T-helper 9 cell (primary cell): Measurements from ENCODE around the gene PTX3.

Source experiments
- DNase-seq: peaks from one replicate; pipeline ENCODE4 v3.0.0-alpha.2; 2020
- total RNA-seq, 2 donors: gene quantifications; one replicate each; lab custom pipeline; 2026; lab: John Stamatoyannopoulos, UW

The PTX3 gene
- total RNA-seq = 0 to 0.48 reads per million in 2 donors

DNA sequence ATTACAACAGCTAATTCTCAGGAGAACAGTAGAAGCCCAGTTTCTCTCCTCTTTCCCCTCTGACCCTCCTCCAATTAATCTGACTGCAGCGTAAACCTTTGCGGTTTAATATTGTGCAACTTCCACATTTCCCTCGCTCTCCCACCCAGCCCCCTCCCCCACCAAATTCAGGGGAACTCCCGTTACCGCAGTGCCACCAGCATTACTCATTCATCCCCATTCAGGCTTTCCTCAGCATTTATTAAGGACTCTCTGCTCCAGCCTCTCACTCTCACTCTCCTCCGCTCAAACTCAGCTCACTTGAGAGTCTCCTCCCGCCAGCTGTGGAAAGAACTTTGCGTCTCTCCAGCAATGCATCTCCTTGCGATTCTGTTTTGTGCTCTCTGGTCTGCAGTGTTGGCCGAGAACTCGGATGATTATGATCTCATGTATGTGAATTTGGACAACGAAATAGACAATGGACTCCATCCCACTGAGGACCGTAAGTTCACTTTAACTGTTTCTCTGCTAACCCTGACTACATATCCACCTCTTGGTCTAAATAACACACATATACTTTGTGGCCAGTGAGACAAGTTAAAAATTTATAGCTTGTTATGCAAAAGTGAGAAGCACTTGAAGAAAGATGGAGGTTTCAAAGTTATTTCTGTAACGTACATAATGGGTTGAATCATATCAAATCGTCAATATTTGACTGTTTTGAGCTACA lies at the start of gene PTX3:
TSS of gene PTX3 (plus strand) at position 268 of the 709 bp plus-strand sequence. CDS start at position 352, 84 bp downstream.
- DNase-seq = no peak

DNA sequence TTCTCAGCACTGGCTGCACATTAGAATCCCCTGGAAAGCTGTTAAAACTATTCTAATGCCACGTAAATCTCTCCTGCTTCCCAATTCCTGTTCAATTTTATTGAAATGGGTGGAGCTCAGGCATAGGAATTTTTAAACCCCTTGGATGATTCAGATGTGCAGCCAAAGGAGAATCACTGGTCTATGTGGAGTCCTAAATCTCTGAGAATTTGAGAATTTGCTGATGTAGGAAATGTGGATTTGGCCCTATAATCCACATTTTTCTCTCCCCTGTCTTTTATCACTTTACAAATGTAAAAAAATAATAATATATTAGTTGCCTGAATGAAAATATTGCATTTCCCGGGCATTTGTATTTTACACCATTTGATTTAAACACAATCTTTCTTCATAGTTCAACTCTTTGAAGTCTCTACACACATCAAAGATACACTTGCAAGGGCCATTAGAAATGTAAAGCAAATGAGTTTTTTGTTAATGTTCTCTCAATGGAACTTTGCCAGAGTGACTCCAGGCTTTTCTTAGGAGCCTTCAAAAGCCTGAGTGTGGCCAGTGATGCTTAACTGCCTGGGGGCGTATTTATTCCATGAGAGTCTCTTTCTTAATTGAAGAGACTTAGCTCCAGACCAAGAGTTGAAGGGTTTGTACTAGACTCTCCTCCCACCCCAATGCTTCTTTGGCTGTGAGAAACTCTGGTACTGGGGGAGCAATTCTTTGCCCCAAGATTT lies 48.8 kb upstream of the PTX3 start:
- DNase-seq = no peak

DNA sequence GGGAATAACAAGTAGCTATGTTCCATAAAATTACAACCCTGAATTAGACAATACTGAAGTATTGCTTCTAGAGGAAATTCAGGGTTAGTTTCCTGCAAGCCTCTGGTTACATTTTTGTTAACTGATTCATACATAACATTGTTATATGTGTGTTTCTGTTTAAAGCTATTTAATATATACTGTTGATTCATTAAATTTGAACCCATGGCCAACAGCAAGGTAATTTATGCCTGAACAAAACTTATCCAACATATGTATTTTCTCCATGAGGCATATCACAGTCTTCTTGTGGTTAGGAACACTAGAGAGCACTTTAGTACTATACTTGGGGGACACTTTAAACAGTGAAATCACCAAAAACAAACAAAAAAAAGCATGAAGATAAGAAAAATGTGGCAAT lies 47.7 kb upstream of the PTX3 start:
- DNase-seq = no peak

DNA sequence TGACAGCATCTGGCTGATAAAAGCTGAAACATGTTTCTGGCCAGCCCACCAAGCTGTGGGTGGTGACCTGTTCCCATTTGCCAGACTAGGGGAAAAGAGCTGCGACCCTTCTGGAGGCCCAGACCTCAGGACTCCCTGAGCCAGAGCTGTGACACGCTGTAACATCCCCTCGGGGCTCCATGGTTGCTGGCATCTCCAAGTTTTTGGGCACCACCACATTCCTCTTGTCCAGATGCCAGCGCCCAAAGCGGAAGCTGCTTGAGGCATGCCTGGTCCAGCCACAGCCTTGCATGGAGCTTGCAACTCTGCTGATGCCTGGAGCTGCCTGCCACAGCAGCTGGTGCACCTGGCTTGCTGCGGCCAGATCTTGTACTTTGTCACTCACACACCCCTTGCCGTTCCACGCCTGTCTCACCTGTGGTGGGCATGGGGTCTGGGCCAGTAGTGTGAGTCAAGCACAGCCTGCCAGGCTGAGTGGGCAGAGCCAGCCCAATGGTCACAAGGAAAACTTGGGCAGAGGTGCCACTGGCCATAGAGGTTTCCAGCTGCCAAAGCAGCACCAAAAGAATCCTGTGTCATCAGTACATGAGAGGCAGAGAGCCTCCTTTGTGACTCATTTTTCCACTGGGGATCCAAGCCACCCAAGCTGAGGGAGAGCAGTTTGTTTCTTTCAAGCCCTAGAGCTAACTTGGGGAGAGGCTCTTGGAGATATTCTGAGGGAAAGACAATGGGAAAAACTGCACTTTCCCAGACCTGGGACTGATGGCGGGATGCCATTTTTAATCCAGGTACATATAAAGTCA lies 45.7 kb upstream of the PTX3 start:
- no peak for DNase-seq

DNA sequence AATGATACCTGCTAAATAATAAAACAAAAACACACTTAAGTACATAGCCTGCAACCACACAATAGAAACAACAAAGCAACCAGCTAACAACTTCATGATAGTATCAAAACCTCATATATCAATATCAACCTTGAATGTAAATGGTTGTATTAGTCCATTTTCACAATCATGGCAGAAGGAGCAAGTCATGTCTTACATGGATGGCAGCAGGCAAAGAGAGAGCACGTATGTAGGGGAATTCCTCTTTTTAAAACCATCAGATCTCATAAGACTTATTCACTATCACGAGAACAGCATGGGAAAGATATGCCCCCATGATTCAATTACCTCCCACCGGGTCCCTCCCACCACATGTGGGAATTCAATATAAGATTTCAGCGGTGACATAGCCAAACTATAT lies 44.5 kb upstream of the PTX3 start:
- DNase-seq = no peak

DNA sequence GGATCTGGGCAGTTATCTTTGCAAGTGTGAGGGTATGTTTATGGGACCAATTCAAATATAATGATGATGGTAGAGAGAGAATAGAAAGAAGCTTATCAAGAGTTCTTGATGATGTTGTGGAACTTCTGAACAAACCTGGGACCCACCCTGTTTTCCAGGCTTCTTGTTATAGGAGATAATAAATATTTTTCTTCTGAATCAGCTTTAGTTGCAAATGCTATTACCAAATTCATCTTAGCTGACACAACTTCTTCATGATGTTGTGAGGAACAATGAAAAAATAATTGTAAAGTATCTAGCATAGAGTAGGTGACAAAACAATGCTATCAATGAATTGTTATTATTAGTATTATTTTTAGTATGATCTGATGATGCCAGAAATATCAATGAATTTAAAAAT lies 43.5 kb upstream of the PTX3 start:
- no peak for DNase-seq

DNA sequence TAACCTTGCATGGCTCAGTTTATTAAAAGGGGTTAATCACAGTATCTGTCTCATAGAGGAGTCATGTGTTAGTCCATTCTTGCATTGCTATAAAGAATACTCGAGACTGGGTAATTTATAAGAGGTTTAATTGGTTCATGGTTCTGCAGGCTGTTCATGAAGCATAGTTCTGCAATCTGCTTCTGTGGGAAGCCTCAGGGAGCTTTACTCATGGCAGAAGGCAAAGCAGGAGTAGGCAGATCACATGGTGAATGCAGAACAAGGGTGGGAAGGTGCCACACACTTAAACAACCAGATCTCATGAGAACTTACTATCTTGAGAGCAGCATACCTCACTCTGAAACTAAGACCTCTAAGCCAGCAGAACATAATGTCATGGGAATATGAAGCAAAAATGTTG lies 42.2 kb upstream of the PTX3 start:
- DNase-seq = no peak

DNA sequence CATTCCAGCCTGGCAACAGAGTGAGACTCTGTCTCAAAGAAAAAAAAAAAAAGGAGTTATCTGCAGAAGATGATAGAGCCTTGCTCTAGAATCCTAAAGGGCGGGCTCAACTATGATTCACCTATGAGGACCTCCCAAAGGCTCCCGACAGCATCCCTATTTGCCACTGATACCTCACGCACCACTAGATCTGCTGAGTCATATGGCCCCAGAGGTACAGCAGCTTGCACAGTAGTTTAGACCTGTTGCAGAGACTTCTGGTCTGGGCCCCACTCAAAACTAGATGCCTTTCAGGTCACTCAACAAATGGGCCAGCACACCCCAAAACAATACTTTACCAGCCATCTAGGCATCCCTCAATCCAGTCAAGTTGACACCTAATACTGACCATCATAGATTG lies 38.1 kb upstream of the PTX3 start:
- DNase-seq = no peak

DNA sequence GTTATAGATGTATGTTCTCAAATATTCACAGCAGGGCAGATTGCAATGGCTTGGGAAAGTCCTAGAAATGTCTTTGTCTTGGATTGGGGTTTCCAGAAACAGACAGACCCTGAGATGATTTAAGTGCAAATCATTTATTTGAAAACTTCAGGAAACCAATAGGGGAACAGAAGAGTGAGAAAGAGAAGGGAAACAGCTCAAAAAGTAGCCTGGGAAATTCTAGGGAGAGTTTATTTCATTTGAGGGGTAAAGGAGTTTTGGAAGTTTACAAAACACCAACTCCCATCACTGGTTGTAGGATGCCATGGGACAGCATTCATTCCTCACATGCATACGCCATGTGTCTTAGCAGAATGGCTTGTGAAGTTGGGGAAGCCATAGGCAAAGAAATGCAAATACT lies 32.3 kb upstream of the PTX3 start:
- no peak for DNase-seq

DNA sequence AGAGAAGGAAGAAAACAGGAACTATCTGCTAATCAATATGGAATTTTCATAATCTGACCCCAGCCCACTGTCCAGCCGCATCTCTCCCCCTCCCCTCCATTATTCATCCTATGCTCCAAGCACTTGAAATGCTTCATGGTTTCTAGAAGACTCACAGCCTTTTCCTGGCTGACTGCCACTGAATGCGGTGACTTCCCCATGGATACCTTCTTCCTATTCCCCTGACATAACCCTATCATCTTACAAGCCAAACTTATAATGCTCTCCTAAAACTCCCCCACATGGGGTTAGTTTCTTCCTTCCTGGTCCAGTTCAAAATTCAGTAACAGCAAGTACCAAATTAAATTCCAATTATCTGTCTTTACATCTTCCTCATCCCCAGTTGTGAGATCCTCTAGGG lies 31.2 kb upstream of the PTX3 start:
- DNase-seq = no peak

DNA sequence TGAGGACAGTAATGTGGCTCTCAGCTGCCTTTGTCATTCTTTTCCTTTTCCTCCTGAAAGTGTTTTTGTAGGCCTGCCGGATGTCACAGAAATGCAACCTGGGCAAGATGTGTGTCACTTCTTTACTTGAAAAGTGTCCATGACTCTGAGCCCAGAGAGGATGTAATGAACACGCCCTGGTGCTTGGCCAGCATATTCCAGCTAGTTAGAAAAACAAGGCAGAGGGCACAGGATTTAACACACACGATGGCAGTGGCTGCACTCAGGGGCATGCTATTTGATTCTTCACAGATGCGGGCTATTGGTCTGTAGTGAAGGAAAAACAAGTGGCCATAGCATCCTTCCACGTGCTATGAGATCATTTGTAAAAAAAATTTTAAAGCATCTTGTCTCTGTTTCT lies 30.3 kb upstream of the PTX3 start:
- DNase-seq = no peak

DNA sequence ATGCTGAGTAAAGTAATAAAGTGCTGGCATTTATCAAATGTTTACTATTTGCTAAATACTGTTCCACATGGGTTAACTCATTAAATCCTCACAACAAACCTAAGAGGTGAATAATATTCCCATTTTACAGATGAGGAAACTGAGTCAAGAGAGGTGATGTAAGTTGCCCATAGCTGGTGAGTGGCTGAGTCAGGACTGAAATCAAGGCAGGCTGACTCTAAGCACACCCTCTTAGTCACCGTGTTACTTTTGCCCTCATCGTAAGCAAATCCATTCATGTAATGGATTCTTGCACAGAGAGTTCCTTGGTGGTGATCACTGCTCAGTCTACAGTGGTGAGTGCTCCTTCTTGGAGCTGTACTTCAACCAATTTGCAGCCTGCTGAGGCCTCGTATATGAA lies 28.9 kb upstream of the PTX3 start:
- no peak for DNase-seq

DNA sequence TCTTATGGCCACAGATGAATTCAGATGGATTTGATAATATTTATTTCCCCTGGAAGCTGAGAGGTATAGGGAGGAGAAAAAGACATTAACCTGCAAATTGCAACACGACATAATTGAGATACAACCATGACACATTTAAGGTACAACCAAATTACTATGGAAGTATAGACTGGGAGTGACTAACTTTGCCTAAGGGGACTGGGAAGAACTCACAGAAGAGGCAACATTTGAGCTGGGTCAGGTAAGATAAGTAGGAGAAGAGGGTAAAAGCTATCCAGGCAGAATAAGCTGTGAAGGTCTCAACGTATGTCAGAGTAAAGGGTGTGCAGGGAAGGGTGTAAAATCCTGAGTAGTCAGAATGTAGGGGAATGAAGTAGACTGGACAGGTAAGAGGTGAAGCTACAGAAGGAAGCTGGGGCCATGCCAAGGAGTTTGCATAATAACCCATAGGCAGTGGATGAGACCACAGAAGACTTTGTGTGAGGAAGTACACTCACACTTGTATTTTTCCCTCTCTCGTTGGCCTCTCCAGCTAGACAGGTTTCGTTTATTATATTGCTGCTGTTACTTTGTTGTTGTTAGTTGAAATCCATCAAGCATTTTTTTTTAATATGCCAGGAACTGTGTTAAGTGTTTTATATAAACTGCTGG lies 28.0 kb upstream of the PTX3 start:
- DNase-seq = no peak

DNA sequence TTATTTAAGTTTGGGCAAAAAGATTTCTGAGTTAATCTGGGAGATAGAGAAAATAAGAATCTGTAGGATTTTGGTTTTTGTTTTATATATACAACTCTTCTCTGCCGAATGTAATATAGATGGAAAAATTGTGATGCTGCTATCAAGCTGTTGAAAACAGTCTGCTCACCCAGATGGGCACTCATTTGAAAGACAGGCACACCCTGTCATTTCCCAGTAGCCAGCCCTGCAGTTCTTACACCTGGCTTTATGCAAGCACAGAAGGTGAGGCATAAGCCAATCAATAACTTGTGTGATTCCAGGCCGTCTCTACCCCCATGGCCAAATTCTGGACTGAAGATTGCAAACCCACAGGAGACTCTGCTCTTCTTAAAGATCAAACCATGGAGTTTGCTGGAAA lies 27.1 kb upstream of the PTX3 start:
- DNase-seq = no peak

DNA sequence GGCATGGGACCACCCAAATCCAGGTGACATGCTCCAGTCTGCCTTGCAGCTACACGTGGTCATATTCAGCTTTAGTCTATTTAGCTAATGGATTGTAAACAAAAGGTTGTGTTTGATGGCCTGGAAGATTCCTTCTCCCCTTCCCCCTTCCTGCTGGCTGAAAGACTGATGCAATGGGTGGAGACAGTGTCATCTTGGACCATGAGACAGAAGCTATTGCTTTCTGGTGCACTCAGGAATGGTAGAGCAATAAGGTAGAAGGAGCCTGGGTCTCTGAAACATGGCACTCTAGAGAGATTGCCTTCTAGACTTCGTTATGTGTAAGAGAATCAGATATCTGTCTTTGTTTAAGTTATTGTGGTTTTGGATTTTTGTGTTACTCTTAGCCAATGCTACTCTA lies 25.7 kb upstream of the PTX3 start:
- DNase-seq = no peak

DNA sequence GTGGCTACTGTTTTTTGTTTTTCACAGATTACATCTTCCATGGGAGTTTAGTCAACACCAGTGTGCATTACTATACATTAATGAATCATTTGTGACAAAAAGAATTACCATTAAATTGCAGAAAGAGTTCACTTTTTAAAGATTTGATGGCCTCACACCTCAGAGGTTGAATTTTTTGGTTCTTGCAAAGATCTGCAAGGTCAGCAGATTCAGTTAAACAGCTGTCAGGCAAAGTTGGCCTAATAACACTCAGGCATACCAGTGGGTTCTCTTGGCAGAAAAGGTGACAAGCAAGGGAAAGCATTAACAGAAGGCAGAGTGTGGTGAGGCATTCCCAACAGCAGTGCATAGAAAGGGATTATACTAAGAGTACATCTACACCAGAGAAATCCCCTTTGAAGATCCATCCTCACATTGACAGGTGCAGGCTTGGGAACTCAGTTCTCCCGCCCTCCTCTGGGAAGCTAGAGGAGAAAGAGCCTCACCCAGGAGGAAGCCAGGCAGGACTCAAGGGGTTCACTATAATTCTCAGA lies 24.3 kb upstream of the PTX3 start:
- DNase-seq = no peak

DNA sequence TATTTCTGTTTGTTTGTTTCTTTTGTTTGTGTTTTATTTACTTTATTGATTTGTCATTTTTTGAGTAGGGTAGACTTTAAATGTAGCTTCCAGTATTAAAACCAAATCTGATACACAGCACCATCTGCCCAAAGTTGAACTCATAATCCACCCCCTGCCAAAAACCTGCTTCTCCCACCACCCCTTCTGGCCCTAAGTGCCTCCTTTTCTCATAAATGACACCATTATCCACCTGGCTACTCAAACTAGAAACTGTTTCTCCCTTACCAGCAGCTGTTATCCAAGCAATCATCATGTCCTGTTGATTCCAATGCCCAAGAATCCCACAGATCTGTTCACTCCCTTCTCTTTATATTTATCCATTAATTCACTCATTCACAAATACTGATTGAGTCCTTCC lies 21.8 kb upstream of the PTX3 start:
- DNase-seq = no peak

DNA sequence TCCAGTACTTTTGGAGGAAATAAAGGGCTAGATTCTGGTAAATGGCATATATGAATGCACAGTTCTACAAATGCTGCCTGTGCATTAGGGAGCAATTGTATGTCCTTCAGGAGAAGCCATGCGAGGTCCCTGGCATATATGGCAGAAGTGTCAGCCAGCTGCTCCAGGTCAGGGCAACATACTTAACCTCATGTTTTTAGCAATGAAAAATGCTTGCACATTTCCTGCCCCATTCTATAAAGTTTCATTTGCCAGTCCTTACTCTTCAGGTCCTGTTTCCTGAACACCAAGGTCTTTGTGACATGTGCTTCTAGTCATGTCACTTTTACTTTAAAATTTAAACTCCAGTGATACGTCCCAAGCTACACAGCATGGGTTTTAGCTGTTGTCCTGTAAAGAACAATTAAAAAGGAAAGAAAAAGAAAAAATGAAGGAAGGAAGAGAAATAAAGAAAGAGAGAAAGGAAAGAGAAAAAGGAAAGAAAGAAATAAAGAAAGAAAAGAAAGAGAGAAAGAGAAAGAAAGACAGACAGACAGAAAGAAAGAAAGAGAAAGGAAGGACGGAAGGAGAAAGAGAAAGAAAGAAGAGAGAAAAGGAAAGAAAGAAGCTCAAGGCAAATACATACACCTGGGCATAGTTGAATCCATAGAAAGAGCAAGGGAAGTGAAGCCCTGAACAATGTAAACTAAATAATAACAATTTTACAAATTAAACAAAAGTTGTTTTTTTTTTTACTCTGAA lies 20.1 kb upstream of the PTX3 start:
- no peak for DNase-seq

DNA sequence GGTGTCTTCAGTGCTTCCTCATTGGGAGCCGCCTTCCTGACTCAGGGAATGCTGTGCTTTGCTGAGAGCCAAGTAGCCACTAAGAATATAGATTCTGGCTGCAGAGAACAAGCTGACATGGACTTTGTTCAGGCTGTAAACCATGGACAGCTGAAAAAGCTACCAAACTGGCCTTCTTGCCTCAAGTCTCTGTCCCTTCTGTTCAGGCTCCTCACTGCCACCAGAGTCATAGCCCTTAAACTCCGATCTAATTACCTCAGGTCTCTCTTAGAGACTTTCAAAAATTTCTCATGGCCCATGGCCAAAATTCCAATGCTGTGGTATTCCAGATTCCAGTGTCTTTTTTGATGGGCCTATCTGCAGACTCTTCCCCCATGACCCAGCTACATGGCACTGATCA lies 19.4 kb upstream of the PTX3 start:
- no peak for DNase-seq

DNA sequence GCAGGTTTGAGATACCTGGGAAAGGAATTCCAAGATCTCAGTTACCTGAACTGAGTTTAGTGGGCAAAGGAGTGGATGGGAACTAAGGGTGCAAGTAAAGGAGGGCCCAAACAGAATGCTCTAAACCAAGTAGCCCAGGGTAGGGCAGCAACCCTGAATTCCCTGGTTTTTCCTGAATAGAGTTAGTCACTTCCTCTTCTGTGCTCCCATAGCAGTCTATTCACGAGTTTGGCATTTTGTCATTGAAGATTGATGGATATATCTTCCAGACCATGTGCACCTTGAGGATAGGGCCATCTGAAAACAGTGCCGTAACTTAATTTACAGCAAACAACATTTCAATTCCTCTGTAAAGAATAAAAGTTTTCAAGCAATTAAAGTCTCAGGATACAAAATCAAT lies 18.5 kb upstream of the PTX3 start:
- DNase-seq = no peak

DNA sequence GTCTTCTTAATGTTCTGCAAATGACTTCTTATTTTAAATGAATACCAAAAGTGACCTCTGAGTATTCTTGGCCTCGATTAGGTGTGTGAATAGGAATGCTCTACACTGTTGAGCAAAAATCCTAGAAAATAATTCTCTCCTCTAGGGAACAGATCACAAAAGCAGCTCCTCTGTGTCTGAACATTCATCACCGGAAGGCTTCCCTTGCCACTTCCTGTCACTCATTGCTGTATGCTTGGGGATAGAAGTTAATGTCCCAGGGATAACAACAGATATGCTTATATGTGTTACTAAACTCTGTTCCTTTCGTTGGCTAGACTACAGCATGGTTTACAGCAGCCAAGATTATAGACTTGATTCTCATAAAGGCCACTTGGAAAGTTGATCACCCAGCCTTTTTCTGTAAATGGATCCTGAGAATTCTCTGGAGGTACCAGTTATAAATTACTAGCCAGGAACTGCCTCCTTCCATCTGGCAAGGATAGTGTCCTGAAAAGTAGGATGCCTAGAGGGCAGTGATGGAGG lies 16.0 kb upstream of the PTX3 start:
- no peak for DNase-seq

DNA sequence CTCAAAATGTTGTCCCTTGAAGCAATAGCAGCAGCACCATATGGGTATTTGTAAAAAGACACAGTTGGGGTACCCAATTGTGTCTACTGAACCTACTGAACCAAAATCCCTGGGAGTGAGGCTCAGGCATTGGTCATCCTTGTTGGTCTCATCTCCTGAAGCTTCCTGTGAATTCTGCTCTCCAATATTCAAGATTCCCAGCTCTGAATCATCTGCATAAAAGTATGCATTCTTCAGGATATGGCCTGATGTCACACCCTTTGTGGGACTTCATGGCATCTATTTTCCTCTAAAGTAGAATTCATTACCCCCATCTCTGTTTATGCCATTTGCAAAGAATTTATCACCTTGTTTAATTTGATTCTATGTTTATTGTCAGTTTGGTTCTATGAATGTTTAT lies 13.3 kb upstream of the PTX3 start:
- no peak for DNase-seq
